Right cardiac atrium (tissue), 5 donors: ENCODE data around the gene UBN1. TPM values are rescaled to one million over a fixed set of nuclear protein-coding genes. Genes with fewer than 3 reads are reported as not detected.
A peak's percentile ranks its signal among the peaks of the same experiment; 100 is the strongest.
"Not testable (repeated sequence)": the region's sequence is repeated elsewhere in the genome, so short reads cannot be mapped to it uniquely, and the experiment has no call there.

Experiments
- ATAC-seq, 2 donors: fragments of 200-7000 bp; cut with Tn5 transposase; one replicate each; pipeline versions ENCODE4 v1.8.0 to v1.9.1; 2020; ENCODE audit warnings: moderate library complexity in 2 of 2, mild to moderate bottlenecking in 1 of 2
- DNase-seq, 3 donors: peaks; one replicate each; pipeline ENCODE4 v3.0.0-alpha.2; 2020
- H3K27ac ChIP-seq: one replicate; pipeline ENCODE4 v1.5.1; 2013; ENCODE audit warnings: mild to moderate bottlenecking, low read length, control low read depth, moderate library complexity
- H3K27me3 ChIP-seq: one replicate; pipeline ENCODE4 v1.6.1; 2013; ENCODE audit not compliant: control insufficient read depth, insufficient read depth
- H3K4me1 ChIP-seq: one replicate; pipeline ENCODE4 v1.6.1; 2013; ENCODE audit warnings: low read length; ENCODE audit not compliant: control insufficient read depth, insufficient read depth
- H3K4me3 ChIP-seq: one replicate; pipeline ENCODE4 v1.5.1; 2013; ENCODE audit warnings: low read length, control low read depth
- H3K9me3 ChIP-seq: one replicate; pipeline ENCODE4 v1.6.1; 2013; ENCODE audit warnings: low read length; ENCODE audit not compliant: control insufficient read depth
- WGBS: extraction: QIAGEN DNeasy Blood & Tissue Kit; methylation state at CpG from one replicate; pipeline ENCODE4 v1.1.7; 2013; 5-methylcytosine and 5-hydroxymethylcytosine counted together
- intact Hi-C, 4 donors: fragments of 100-400 bp; cut with DNase I; formaldehyde crosslinking; loops; one replicate each; pipeline versions ENCODE4 v1.11.0 to v1.14.0; 2022 to 2023
- polyA plus RNA-seq: library from polyadenylated mRNA; stranded (reverse); fragments of 200-250 nt; gene quantifications from one replicate; pipeline ENCODE4 v1.2.3, GENCODE V29; 2013
- total RNA-seq, 4 donors: library from RNA; stranded (reverse); fragmentation: NEBNext Ultra II Directional; extraction: Animal tissue kit (Norgen Biotek cat#: 25700); gene quantifications; one replicate each; pipeline ENCODE4 v1.2.1, GENCODE V29; 2021
- donor health status: healthy with polysubstance abuse.
- donor health status: DM: no; HTN: yes; CAD: no.
- donor health status: DM: no; HTN: no; CAD: no.
- donor health status: DM: no; HTN: yes; CAD: no; lungs with severe emphysema.
- donor health status: DM: yes; HTN: yes; CAD: no.

UBN1 gene
- total and polyA plus RNA-seq, 5 donors, result 16.5 to 30.4 (median 25.7) TPM

GRCh38 chr16:4890026-4890425 is 42.7 kb downstream of the UBN1 start:
- 83% methylated on average over 11 of the region's 11 CpGs for WGBS
- Histone ChIP-seq H3K27ac (no peak overlapping the region), H3K4me3 (no peak overlapping the region), H3K4me1 (peaks cover 6% of the 10 kb centered on the region), H3K27me3 (no peaks in the 10 kb centered on the region), H3K9me3 (no peaks in the 10 kb centered on the region)
- intact Hi-C loops, result no loop called here
- ATAC-seq (no peak), DNase-seq (no peak)

GRCh38 chr16:4890686-4891085 is 43.4 kb downstream of the UBN1 start:
- DNase-seq (peak in 1 of 3 donors; percentile 43), ATAC-seq (no peak)
- H3K9me3 ChIP-seq, result no peaks in the 10 kb centered on the region
- no peaks in the 10 kb centered on the region for H3K27me3 ChIP-seq
- no peak overlapping the region for H3K27ac ChIP-seq
- intact Hi-C loops, result no loop called here
- H3K4me3 ChIP-seq, result no peak overlapping the region
- H3K4me1 ChIP-seq, result peaks cover 6% of the 10 kb centered on the region
- 95% methylated on average over 16 of the region's 16 CpGs for WGBS

- ATAC-seq, result no peak
- H3K4me3 ChIP-seq, result no peak overlapping the region
- peak in 1 of 3 donors; percentile 14 for DNase-seq
- H3K4me1 ChIP-seq, result peaks cover 6% of the 10 kb centered on the region
- intact Hi-C loops, result no loop called here
- H3K27me3 ChIP-seq, result no peaks in the 10 kb centered on the region
- no peak overlapping the region for H3K27ac ChIP-seq
- no peaks in the 10 kb centered on the region for H3K9me3 ChIP-seq
- WGBS, result 89% methylated on average over 16 of the region's 16 CpGs
These were observed 44.0 kb downstream of the UBN1 start for GRCh38 chr16:4891097-4891885.

GRCh38 chr16:4891886-4892216 is 44.6 kb downstream of the UBN1 start:
- no peaks in the 10 kb centered on the region for H3K9me3 ChIP-seq
- WGBS, result 73% methylated on average over 12 of the region's 12 CpGs
- H3K27me3 ChIP-seq, result no peaks in the 10 kb centered on the region
- DNase-seq (peak in 1 of 3 donors; percentile 35), ATAC-seq (peak in 1 of 2 donors; percentile 6)
- intact Hi-C loops, result no loop called here
- H3K4me1 ChIP-seq, result peaks cover 6% of the 10 kb centered on the region
- H3K27ac ChIP-seq, result no peak overlapping the region
- no peak overlapping the region for H3K4me3 ChIP-seq

- intact Hi-C loops, result no loop called here
These were observed 45.3 kb downstream of the UBN1 start for GRCh38 chr16:4892361-4893102.

GRCh38 chr16:4893103-4893862 is 46.0 kb downstream of the UBN1 start:
- no peaks in the 10 kb centered on the region for H3K9me3 ChIP-seq
- no peak overlapping the region for H3K27ac ChIP-seq
- intact Hi-C loops, result no loop called here
- no peak overlapping the region for H3K4me3 ChIP-seq
- 90% methylated on average over 26 of the region's 26 CpGs for WGBS
- peaks cover 6% of the 10 kb centered on the region for H3K4me1 ChIP-seq
- DNase-seq (peak in 1 of 3 donors; percentile 61), ATAC-seq (peak; percentile 4 to 26)
- H3K27me3 ChIP-seq, result no peaks in the 10 kb centered on the region

More at GRCh38 chr16:4892361-4893102, 45.3 kb downstream of the UBN1 start:
- DNase-seq, result peak; percentile 37 to 69 (median 69)
- no peaks in the 10 kb centered on the region for H3K9me3 ChIP-seq
- peak overlapping the region; percentile 13 for H3K27ac ChIP-seq
- no peaks in the 10 kb centered on the region for H3K27me3 ChIP-seq
- H3K4me3 ChIP-seq, result no peak overlapping the region
- ATAC-seq, result peak; percentile 46 to 52
- peaks cover 6% of the 10 kb centered on the region for H3K4me1 ChIP-seq
- WGBS, result 21% methylated on average over 23 of the region's 23 CpGs

GRCh38 chr16:4894276-4895150 is 47.2 kb downstream of the UBN1 start:
- ATAC-seq, result no peak

GRCh38 chr16:4895366-4895765 is 48.1 kb downstream of the UBN1 start:
- intact Hi-C loops, result no loop called here
- Histone ChIP-seq H3K27ac (no peak overlapping the region), H3K9me3 (no peaks in the 10 kb centered on the region), H3K4me3 (no peak overlapping the region), H3K4me1 (peaks cover 6% of the 10 kb centered on the region), H3K27me3 (no peaks in the 10 kb centered on the region)
- WGBS, result 88% methylated on average over 13 of the region's 13 CpGs
- ATAC-seq, result no peak
- no peak for DNase-seq

More at GRCh38 chr16:4894276-4895150, 47.2 kb downstream of the UBN1 start:
- Histone ChIP-seq H3K27ac (no peak overlapping the region), H3K4me1 (peaks cover 6% of the 10 kb centered on the region), H3K4me3 (no peak overlapping the region), H3K27me3 (no peaks in the 10 kb centered on the region), H3K9me3 (no peaks in the 10 kb centered on the region)
- peak in 1 of 3 donors; percentile 44 for DNase-seq
- intact Hi-C loops, result no loop called here
- 86% methylated on average over 22 of the region's 22 CpGs for WGBS

GRCh38 chr16:4896761-4897160 is 49.5 kb downstream of the UBN1 start:
- ATAC-seq, H3K4me3 ChIP-seq, H3K4me1 ChIP-seq, intact Hi-C loops, H3K27me3 ChIP-seq, DNase-seq, H3K27ac ChIP-seq, H3K9me3 ChIP-seq: not testable (repeated sequence)
- 91% methylated on average over 9 of the region's 9 CpGs for WGBS

- H3K9me3 ChIP-seq, result no peaks in the 10 kb centered on the region
- no peak overlapping the region for H3K27ac ChIP-seq
- no peaks in the 10 kb centered on the region for H3K27me3 ChIP-seq
- no peak overlapping the region for H3K4me3 ChIP-seq
- WGBS, result 96% methylated on average over 7 of the region's 7 CpGs
- H3K4me1 ChIP-seq, result peaks cover 6% of the 10 kb centered on the region
- ATAC-seq, result no peak
- intact Hi-C loops, result no loop called here
- DNase-seq, result no peak
These were observed 50.0 kb downstream of the UBN1 start for GRCh38 chr16:4897328-4897727.
